HT-29 (cell line): ENCODE data around the gene INTS12. TPM values are rescaled to one million over a fixed set of nuclear protein-coding genes. Genes with fewer than 3 reads are reported as not detected.
A peak's percentile ranks its signal among the peaks of the same experiment; 100 is the strongest.

Experiments used
- DNase-seq: peaks from one replicate; pipeline ENCODE4 v3.0.0-alpha.2; 2015; ENCODE audit warnings: low spot score
- total RNA-seq: library from RNA; depleted of rRNA; stranded (reverse); fragments of >200 nt; shearing (Covaris generic); gene quantifications from 2 replicates; pipeline ENCODE4 v1.2.3, GENCODE V29; 2014

The INTS12 gene
- total RNA-seq, 1 experiment from 2014 or later = 11.8 TPM

GRCh38 chr4:105683038-105683437 is 25.5 kb downstream of the INTS12 start:
- DNase-seq = peak; percentile 90

DNA sequence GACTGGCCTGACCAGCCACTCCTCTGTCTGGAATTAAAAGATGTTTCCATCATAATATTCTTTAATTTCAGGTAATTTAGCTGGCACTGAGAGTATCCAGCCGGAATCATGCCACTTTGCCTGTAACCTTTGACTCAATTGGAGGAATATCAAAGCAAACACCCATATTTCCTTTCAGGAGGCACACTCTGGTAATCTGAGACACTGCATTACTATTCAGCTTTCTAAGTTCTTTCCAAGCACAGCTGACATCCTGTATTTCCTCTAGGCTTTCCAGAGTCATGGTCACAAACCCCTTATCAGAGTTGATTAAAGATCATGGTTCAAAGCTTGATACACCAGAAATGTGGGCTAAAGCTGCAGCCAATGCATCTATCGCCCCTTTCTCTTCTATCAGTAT is 29.3 kb downstream of the INTS12 start:
- no peak for DNase-seq

- DNase-seq = no peak
These were observed 30.8 kb downstream of the INTS12 start for GRCh38 chr4:105677709-105678108.

DNA sequence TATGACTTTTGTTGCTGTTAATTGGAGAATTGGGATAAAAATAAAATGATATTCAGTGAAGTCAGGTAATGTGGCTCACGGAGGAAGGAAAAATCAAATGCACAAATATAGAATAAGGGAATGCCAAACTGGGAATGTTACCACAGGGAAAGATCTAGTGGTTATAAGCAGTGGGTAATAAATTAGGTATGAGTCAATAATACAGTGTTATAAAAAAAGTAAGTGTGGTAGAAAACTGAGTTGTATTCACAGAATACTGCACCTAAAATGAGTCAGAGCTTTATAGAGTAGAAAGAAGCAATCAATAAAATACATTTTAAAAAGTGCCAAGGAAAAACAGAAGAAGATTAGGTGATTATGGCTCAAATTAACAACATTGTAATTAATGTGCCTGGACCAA is 34.5 kb downstream of the INTS12 start:
- DNase-seq = no peak

GRCh38 chr4:105671301-105671700 is 37.2 kb downstream of the INTS12 start:
- no peak for DNase-seq

GRCh38 chr4:105670684-105671083 is 37.8 kb downstream of the INTS12 start:
- no peak for DNase-seq

DNA sequence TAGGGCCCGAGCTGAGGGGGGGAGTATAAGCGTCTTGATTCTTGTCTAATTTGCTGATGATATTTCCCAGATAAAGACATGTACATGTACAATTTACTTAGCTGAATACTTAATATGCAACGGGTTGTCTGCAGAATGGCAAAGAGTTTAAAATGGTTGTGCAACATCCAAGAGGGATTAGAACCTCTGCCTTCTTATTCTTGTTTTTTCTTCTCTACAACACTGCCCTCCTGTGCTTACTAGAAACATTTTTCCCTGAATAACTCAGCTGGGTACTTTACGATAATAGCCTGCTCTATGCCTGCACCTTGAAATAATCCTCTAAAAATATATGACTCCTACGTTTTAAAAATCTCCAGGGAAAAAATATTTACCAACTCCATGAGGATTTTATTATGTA is 41.8 kb downstream of the INTS12 start:
- DNase-seq = peak; percentile 55

- no peak for DNase-seq
These were observed 45.4 kb downstream of the INTS12 start for GRCh38 chr4:105662935-105663675.

DNA sequence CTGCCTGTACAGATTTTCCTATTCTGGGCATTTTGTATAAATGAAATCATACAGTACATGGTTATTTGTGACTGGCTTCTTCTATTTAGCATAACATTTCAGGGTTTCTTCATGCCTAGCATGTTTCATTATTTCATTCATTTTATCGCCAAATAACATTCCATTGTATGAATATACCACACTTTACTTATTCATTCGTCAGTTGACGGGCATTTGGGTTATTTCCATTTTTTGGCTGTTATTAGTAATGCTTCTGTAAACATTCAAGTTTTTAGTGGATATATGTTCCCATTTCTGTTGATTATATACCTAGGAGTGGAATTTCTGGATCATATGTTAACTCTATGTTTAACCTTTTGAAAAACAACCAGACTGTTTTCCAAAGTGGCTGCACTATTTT is 47.5 kb downstream of the INTS12 start:
- no peak for DNase-seq

DNA sequence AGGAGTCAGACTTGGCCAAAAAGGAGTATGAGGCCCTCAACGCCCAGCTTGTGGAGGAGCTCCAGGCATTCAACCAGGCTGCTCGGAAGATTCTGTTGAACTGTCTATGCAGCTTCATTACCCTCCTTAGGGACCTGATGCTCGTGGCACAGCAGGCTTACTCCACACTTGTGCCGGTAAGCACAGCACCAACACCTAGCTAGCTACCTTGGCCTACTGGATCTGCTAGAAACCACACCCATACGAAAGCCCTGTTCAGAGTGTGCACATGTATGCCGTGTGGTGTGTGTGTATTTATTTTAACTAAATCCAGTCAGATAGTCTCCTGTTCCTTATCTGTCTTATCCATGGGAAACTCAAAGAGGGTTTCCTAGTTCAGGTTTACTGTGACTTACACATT is 49.3 kb downstream of the INTS12 start:
- DNase-seq = no peak

DNA sequence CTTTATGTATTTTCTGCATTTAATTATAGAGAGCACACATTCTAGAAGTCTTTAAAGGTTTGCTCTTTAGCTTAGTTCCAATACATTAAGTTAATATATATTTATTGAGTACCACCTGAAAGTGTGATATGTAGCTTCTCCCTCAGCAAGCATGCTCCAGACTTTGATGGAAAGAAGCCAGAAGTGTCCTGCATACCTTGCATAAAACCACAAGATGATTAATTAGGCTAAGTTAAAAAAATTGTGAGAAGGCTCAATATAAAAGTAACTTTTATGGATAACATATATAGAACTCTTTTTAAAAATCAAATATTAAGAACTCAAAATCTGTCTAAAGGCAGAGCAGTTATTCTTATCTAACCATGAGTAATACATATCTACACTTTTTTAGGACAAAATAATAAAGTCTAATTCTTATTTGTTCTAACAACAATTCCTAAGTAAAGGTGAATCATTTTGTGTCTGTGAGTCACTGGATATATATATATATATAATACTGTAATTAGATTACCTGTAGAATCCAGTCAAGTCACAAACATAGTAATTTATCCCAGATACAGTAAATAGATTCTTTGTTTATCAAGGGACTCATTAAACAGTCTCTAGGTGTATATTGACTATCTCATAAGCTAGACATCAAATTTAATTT is 51.2 kb downstream of the INTS12 start:
- no peak for DNase-seq

DNA sequence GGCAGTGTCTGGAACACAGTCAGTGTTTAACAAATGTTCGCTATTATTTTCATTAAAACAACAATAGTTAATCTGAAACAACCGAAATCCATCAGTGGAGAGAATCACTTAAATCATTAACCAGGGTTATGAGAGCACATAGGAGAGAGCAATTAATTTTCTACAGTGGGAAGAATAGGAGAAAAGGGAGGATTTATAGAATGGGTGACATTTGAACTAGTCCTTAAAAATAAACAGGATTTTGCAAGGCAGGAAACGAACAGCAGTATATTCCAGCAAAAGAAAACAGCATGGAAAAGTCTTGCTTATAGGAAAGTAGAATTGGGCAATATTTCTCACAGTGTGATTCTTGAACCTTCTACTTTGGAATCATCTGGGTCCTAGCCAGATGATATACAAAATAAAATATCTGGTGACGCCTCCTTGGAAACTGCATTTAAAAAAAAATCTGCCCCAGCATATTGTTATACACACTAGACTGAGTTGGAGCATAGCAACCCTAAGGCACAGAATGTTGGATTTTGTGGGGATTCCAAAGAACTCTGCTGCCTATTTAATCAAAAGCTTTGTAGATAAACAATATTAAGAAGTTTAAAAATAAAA is 56.1 kb downstream of the INTS12 start:
- DNase-seq = no peak

- no peak for DNase-seq
These were observed 56.6 kb downstream of the INTS12 start for GRCh38 chr4:105651884-105652283.

GRCh38 chr4:105650190-105650589 is 58.3 kb downstream of the INTS12 start:
- DNase-seq = no peak

DNA sequence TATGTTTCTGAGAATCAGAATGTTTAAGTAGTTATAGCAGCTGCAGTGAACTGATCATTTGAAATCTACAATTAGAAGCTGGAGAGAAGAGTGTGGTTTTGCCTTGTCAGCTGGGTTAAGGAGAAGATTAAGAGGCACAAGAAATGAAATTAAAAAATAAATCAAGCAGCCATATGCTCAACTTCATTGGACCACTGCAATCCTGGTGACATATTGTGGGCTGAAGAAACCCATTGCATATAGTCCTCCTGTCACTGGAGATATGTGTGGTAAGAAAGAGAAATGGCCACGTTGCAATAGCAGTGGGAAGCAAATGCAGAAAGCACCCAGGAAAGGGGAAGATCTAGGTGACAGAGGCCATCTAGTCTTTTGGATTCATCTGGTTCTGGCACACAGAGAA is 63.0 kb downstream of the INTS12 start:
- DNase-seq = no peak

GRCh38 chr4:105644257-105644656 is 64.2 kb downstream of the INTS12 start:
- DNase-seq = no peak

- no peak for DNase-seq
These were observed 66.6 kb downstream of the INTS12 start for GRCh38 chr4:105641845-105642244.

GRCh38 chr4:105637408-105638176 is 70.9 kb downstream of the INTS12 start:
- DNase-seq = peak; percentile 60

GRCh38 chr4:105634402-105635080 is 73.9 kb downstream of the INTS12 start:
- no peak for DNase-seq

- peak; percentile 77 for DNase-seq
These were observed 75.2 kb downstream of the INTS12 start for GRCh38 chr4:105633241-105633640.
